IMR-90 (cell line): Measurements from ENCODE around the gene VPS41. TPM values are rescaled to one million over a fixed set of nuclear protein-coding genes. Genes with fewer than 3 reads are reported as not detected.

Experiments used
- ATAC-seq: fragments of 200-7000 bp; cut with Tn5 transposase; 2 replicates; pipeline ENCODE4 v1.9.1; 2020; ENCODE audit warnings: low read depth, mild to moderate bottlenecking, moderate library complexity
- BruUV-seq: library from RNA; stranded (reverse); fragments of 400-500 nt; replicated peaks from 2 replicates; lab custom pipeline; 2021; lab: Mats Ljungman, UMichigan
- CTCF ChIA-PET: fragments of 300-600 bp; formaldehyde crosslinking; extraction: SDS; loops from one replicate; lab custom pipeline; 2021; ENCODE audit warnings: antibody characterized with exemption; lab: Yijun Ruan, JAX
- POLR2A ChIA-PET: fragments of 300-600 bp; sonication (Branson Sonifier 250); formaldehyde crosslinking; loops from one replicate; lab custom pipeline; 2022; ENCODE audit warnings: antibody characterized with exemption; ENCODE audit not compliant: unreplicated experiment; lab: Charles Lee
- DNase-seq: peaks from one replicate; pipeline ENCODE4 v3.0.0; 2013
- H2AFZ ChIP-seq: replicated peaks from 2 replicates; pipeline ENCODE3; 2013; ENCODE audit warnings: low read length, mild to moderate bottlenecking; ENCODE audit not compliant: poor library complexity
- H2AK5ac ChIP-seq: 2 replicates; pipeline ENCODE4 v1.6.1; 2013; ENCODE audit warnings: low read depth, low read length, inconsistent platforms
- H2AK9ac ChIP-seq: replicated peaks from 2 replicates; pipeline ENCODE3; 2013; ENCODE audit warnings: mild to moderate bottlenecking, low read depth, low read length, moderate library complexity; ENCODE audit not compliant: poor library complexity
- H2BK120ac ChIP-seq: 2 replicates; pipeline ENCODE4 v1.6.1; 2013; ENCODE audit warnings: low read depth, low read length, inconsistent platforms
- H2BK15ac ChIP-seq: 3 replicates; pipeline ENCODE4 v1.6.1; 2013; ENCODE audit warnings: low read depth, low read length, inconsistent platforms
- H2BK20ac ChIP-seq: 2 replicates; pipeline ENCODE4 v1.6.1; 2013; ENCODE audit warnings: low read depth, mild to moderate bottlenecking, inconsistent platforms, low read length, moderate library complexity
- H2BK5ac ChIP-seq: 2 replicates; pipeline ENCODE4 v1.6.1; 2013; ENCODE audit warnings: mild to moderate bottlenecking, low read depth, low read length, inconsistent platforms; ENCODE audit not compliant: poor library complexity, severe bottlenecking
- H3K14ac ChIP-seq: replicated peaks from 2 replicates; pipeline ENCODE4 v1.6.1; 2013; ENCODE audit warnings: low read depth, low read length, inconsistent platforms
- H3K18ac ChIP-seq: 2 replicates; pipeline ENCODE4 v1.6.1; 2013; ENCODE audit warnings: low read depth, low read length, control low read depth
- H3K23ac ChIP-seq: 2 replicates; pipeline ENCODE4 v1.6.1; 2013; ENCODE audit warnings: low read depth, low read length, inconsistent platforms
- H3K27ac ChIP-seq: 2 replicates; pipeline ENCODE4 v1.5.1; 2013; ENCODE audit warnings: mild to moderate bottlenecking, control low read depth, low read length; ENCODE audit not compliant: insufficient read depth
- H3K27me3 ChIP-seq: 2 replicates; pipeline ENCODE4 v1.6.1; 2013; ENCODE audit warnings: low read length; ENCODE audit not compliant: control insufficient read depth, insufficient read depth
- H3K36me3 ChIP-seq: 2 replicates; pipeline ENCODE4 v1.6.1; 2013; ENCODE audit warnings: low read length, mixed read lengths; ENCODE audit not compliant: control insufficient read depth, insufficient read depth
- H3K4ac ChIP-seq: 2 replicates; pipeline ENCODE4 v1.6.1; 2013; ENCODE audit warnings: low read depth, low read length, inconsistent platforms
- H3K4me1 ChIP-seq: 2 replicates; pipeline ENCODE4 v1.6.1; 2013; ENCODE audit warnings: low read length, mixed read lengths; ENCODE audit not compliant: control insufficient read depth, insufficient read depth
- H3K4me2 ChIP-seq: 2 replicates; pipeline ENCODE4 v1.6.1; 2013; ENCODE audit warnings: low read depth, mild to moderate bottlenecking, control low read depth, low read length, moderate library complexity
- H3K4me3 ChIP-seq: 2 replicates; pipeline ENCODE4 v1.5.1; 2013; ENCODE audit warnings: low read depth, mild to moderate bottlenecking, control low read depth, low read length, moderate library complexity; ENCODE audit not compliant: insufficient read depth
- H3K56ac ChIP-seq: 2 replicates; pipeline ENCODE4 v1.6.1; 2013; ENCODE audit warnings: low read length, inconsistent platforms; ENCODE audit not compliant: insufficient read depth; ENCODE audit errors: extremely low read depth
- H3K79me1 ChIP-seq, 2 experiments: 2 replicates each; pipeline ENCODE4 v1.6.1; 2013; ENCODE audit warnings: low read length in 2 of 2, inconsistent platforms in 1 of 2, low read depth in 1 of 2
- H3K9ac ChIP-seq: 2 replicates; pipeline ENCODE4 v1.6.1; 2013; ENCODE audit warnings: low read depth, low read length, control low read depth
- H3K9me1 ChIP-seq: 2 replicates; pipeline ENCODE4 v1.6.1; 2013; ENCODE audit warnings: low read length, inconsistent platforms; ENCODE audit not compliant: insufficient read depth
- H3K9me3 ChIP-seq: 2 replicates; pipeline ENCODE4 v1.6.1; 2013; ENCODE audit warnings: low read length; ENCODE audit not compliant: control insufficient read depth, insufficient read depth
- H4K20me1 ChIP-seq: 2 replicates; pipeline ENCODE4 v1.6.1; 2013; ENCODE audit warnings: low read length, inconsistent platforms; ENCODE audit not compliant: insufficient read depth
- H4K5ac ChIP-seq: 2 replicates; pipeline ENCODE4 v1.6.1; 2013; ENCODE audit warnings: mild to moderate bottlenecking, low read depth, low read length, control low read depth
- H4K8ac ChIP-seq, 2 experiments: 2 replicates each; pipeline ENCODE4 v1.6.1; 2013; ENCODE audit warnings: low read depth in 2 of 2, low read length in 2 of 2, control low read depth in 1 of 2, inconsistent platforms in 1 of 2
- H4K91ac ChIP-seq: 2 replicates; pipeline ENCODE4 v1.6.1; 2013; ENCODE audit warnings: low read depth, low read length, inconsistent platforms; ENCODE audit not compliant: insufficient read depth
- CEBPB ChIP-seq: IDR thresholded peaks from 2 replicates; pipeline ENCODE4 v1.6.1; 2012; ENCODE audit warnings: low read depth, low read length, improper control_type of control experiment
- CHD1 ChIP-seq: IDR thresholded peaks from 2 replicates; pipeline ENCODE4 v1.6.1; 2012; ENCODE audit warnings: low read depth, low read length, improper control_type of control experiment
- ELK1 ChIP-seq: fragments of 150-350 bp; IDR thresholded peaks from 2 replicates; pipeline ENCODE4 v1.6.1; 2016; ENCODE audit warnings: low read depth, mild to moderate bottlenecking, low read length, moderate library complexity, borderline replicate concordance
- WGBS, 2 experiments: methylation state at CpG; one replicate each; pipeline versions ENCODE4 v1.1.5 to v1.1.7; 2013; ENCODE audit warnings: missing lambda C conversion rate in 2 of 2; ENCODE audit not compliant: insufficient read length in 1 of 2; ENCODE audit errors: extremely low coverage in 2 of 2; 5-methylcytosine and 5-hydroxymethylcytosine counted together
- dilution Hi-C: fragments of 300-500 bp; cut with HindIII; formaldehyde crosslinking; loops from one replicate; pipeline ENCODE4 v1.14.3; 2018; ENCODE audit warnings: low sequenced_read_pairs; ENCODE audit not compliant: unreplicated experiment
- in situ Hi-C: fragments of 300-500 bp; cut with MboI; formaldehyde crosslinking; loops from 3 replicates; pipeline ENCODE4 v1.14.3; 2019; ENCODE audit warnings: low sequenced_read_pairs, inconsistent platforms, mixed read lengths
- intact Hi-C: fragments of 100-400 bp; cut with micrococcal nuclease; formaldehyde crosslinking; loops from 2 replicates; pipeline ENCODE4 v1.10.0; 2022
- polyA plus RNA-seq, 3 experiments: library from polyadenylated mRNA; depleted of rRNA; stranded (reverse); fragments of >200 nt; gene quantifications; 2 replicates each; pipeline ENCODE4 v1.2.3, GENCODE V29; 2012; ENCODE audit warnings: low replicate concordance in 1 of 3
- total RNA-seq: library from RNA; depleted of rRNA; stranded (reverse); fragments of >200 nt; gene quantifications from 2 replicates; pipeline ENCODE4 v1.2.3, GENCODE V29; 2012

VPS41 gene
- total and polyA plus RNA-seq, 2 of the 4 experiments (the other 2 are of a cell fraction): 16.0 to 28.0 TPM

- Histone ChIP-seq H3K14ac (no peak overlapping the region), H2AFZ (no peak overlapping the region), H4K20me1 (no peaks in the 10 kb centered on the region), H3K36me3 (peaks cover 2% of the 10 kb centered on the region; the same call in 1 of the 2 replicates), H3K27ac (no peak overlapping the region), H2BK120ac (no peak overlapping the region), H3K79me1 (no peaks in the 10 kb centered on the region), H3K4me3 (no peak overlapping the region), H3K27me3 (no peaks in the 10 kb centered on the region), H3K56ac (no peak overlapping the region), H2BK15ac (no peak overlapping the region), H4K8ac (no peak overlapping the region), H3K9me3 (no peaks in the 10 kb centered on the region), H3K18ac (no peak overlapping the region), H2BK5ac (no peak overlapping the region), H4K5ac (no peak overlapping the region), H3K4ac (no peak overlapping the region), H3K4me2 (no peak overlapping the region), H3K9ac (no peak overlapping the region), H2AK5ac (no peak overlapping the region), H4K91ac (no peak overlapping the region), H3K23ac (no peak overlapping the region), H3K9me1 (no peaks in the 10 kb centered on the region; the same call in 1 of the 2 replicates), H2AK9ac (no peak overlapping the region), H3K4me1 (peaks cover 3% of the 10 kb centered on the region; the same call in 1 of the 2 replicates), H2BK20ac (no peak overlapping the region)
- BruUV-seq: no TSS peak
- dilution Hi-C loops (no loop called here), intact Hi-C loops (no loop called here), in situ Hi-C loops (no loop called here)
- WGBS, 2 experiments: 75% methylated on average over 4 of the region's 4 CpGs; no CpG with 5 or more reads in 1 of the 2 experiments
- TF ChIP-seq ELK1: no peak
- no peak for TF ChIP-seq CEBPB
- no peak for TF ChIP-seq CHD1
- DNase-seq (peak; percentile 1), ATAC-seq (peak; percentile 76)
- ChIA-PET POLR2A (no interaction called here), CTCF (no interaction called here)
Measured at GRCh38 chr7:38801786-38802185, 107.2 kb downstream of the VPS41 start.
